Right lobe of liver (tissue), 6 donors: Measurements from ENCODE around the gene POP5. TPM values are rescaled to one million over a fixed set of nuclear protein-coding genes. Genes with fewer than 3 reads are reported as not detected.

Source experiments
- ATAC-seq, 4 donors: fragments of 200-7000 bp; cut with Tn5 transposase; one replicate each; pipeline ENCODE4 v1.9.1; 2020; ENCODE audit warnings: mild to moderate bottlenecking in 4 of 4, moderate library complexity in 4 of 4
- DNase-seq, 3 donors: peaks; one replicate each; pipeline ENCODE4 v3.0.0-alpha.2; 2020
- H3K27ac ChIP-seq, 3 donors: fragments of 200-600 bp; one replicate each; pipeline ENCODE4 v1.8.0; 2022
- H3K27me3 ChIP-seq, 2 donors: fragments of 200-600 bp; one replicate each; pipeline ENCODE4 v1.8.0; 2022
- H3K36me3 ChIP-seq, 4 donors: fragments of 200-600 bp; sonication (generic) in 1 of 4; one replicate each; pipeline versions ENCODE4 v1.5.1 to v1.8.0; 2017 to 2022; ENCODE audit warnings: control low read depth in 1 of 4
- H3K4me1 ChIP-seq, 4 donors: fragments of 200-600 bp; sonication (generic) in 1 of 4; one replicate each; pipeline versions ENCODE4 v1.5.1 to v1.8.0; 2017 to 2022; ENCODE audit warnings: control low read depth in 1 of 4
- H3K4me3 ChIP-seq, 3 donors: fragments of 200-600 bp; one replicate each; pipeline ENCODE4 v1.8.0; 2022
- H3K9me3 ChIP-seq, 4 donors: fragments of 200-600 bp; sonication (generic) in 1 of 4; one replicate each; pipeline versions ENCODE4 v1.5.1 to v1.8.0; 2017 to 2022; ENCODE audit warnings: control low read depth in 1 of 4
- CTCF ChIP-seq, 4 donors: fragments of 200-600 bp in 3 of 4; fragments of 450-650 bp in 1 of 4; IDR thresholded peaks; one replicate each; pipeline versions ENCODE4 v1.5.1 to v1.8.0; 2016 to 2022; ENCODE audit warnings: antibody characterized with exemption in 4 of 4, mild to moderate bottlenecking in 2 of 4
- POLR2A ChIP-seq: fragments of 450-650 bp; IDR thresholded peaks from one replicate; pipeline ENCODE4 v1.6.1; 2017; ENCODE audit warnings: antibody characterized with exemption, mild to moderate bottlenecking
- WGBS: methylation state at CpG from one replicate; pipeline ENCODE4 v1.1.6; 2018; ENCODE audit warnings: low coverage, low lambda C conversion rate; ENCODE audit not compliant: insufficient coverage; ENCODE audit errors: missing lambda C conversion rate; 5-methylcytosine and 5-hydroxymethylcytosine counted together
- intact Hi-C, 2 donors: fragments of 100-400 bp; cut with DNase I; formaldehyde crosslinking; loops; one replicate each; pipeline versions ENCODE4 v1.11.2 to v1.14.1; 2022
- long read RNA-seq: library from polyadenylated mRNA; unstranded; transcript quantifications from one replicate; pipeline ENCODE4 v2.0.0, GENCODE V29; 2019
- total RNA-seq, 6 experiments: library from RNA; depleted of rRNA in 2 of 6; stranded (reverse); fragments of >200 nt in 2 of 6; fragmentation: NEBNext Ultra II Directional in 3 of 6; extraction: Animal tissue kit (Norgen Biotek cat#: 25700) in 3 of 6; gene quantifications; one replicate each; pipeline versions ENCODE4 v1.1.0 to v1.2.4, GENCODE V29; 2016 to 2023
- donor health status: DM: no; HTN: yes; CAD: no.
- donor health status: DM: no; HTN: no; CAD: no.
- donor health status: DM: no; HTN: no; CAD: no.
- donor health status: DM: no; HTN: yes; CAD: no.
- donor health status: DM: no; HTN: yes; CAD: no.

The POP5 gene
- 10 to 100 TPM; 14.2 to 29.2 (median 23.0) TPM for total RNA-seq
- long read RNA-seq, transcript POP5-202 (5 exons, 801 nt) = major isoform, 16 of 20 reads
- long read RNA-seq, partial matches to known transcripts = 0 of 20 reads
- long read RNA-seq, other reads (novel, unspliced or antisense) = 1 of 20 reads

DNA sequence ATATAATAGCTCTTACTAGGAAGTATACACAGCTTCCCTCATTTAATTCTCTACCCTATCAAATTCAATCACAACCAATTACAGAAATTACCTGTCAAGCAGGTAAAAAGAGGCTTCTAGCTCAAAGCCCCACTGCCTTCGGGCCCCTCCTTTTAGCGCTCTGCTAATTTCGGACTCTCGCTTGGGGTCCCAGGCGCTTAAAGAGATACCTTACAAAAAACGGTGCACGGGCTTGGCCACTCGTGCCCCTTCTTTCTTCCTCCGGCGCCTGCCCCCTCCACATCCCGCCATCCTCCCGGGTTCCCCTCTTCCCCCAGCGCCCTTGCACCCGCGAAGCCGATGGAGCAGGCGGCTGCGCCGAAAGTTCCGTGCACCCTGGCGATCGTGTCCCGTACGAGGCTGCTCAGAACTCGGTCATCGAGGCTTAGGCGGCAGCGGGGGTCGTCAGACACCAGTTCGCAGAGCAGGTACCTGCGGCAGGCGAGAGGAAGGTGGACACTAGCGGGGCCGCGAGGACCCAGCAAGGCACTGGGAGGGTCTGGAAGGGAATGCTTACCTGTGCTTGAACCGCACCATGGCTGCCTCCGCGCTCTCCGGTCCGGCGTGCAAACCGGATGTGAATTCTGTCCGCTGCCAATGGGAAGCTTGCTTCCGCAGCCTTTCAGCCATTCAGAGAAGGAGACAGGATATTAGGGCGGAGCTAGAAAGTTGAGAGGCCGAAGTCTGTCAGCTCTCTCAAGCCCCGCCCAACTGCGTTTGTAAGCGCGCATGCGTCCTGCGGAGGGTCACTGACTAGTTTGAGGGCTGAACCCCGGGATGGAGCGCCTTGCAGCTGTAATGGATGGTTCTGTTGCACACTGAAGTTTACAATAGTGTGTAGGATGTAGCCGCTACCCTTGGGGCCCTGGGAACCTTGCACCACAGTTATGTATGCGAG lies at the start of gene POP5:
Gene POP5, minus strand, starts transcription at position 616 of the 937 bp plus-strand sequence. Its CDS starts 40 bp downstream, at position 576.
- Histone ChIP-seq H3K4me1 (peaks cover 0 to 28% (median 3%) of the 10 kb centered on the region in 4 donors), H3K27ac (peak within 1 kb of the TSS; percentile 30 to 53 (median 33)), H3K27me3 (no peaks in the 10 kb centered on the region), H3K9me3 (no peaks in the 10 kb centered on the region), H3K4me3 (peak within 1 kb of the TSS; percentile 94 to 97 (median 95)), H3K36me3 (peaks cover 8 to 37% (median 24%) of the 10 kb centered on the region in 4 donors)
- peak; percentile 93 to 97 (median 96) for ATAC-seq
- peak; percentile 96 to 98 (median 98) for DNase-seq
- peak; percentile 82 for TF ChIP-seq POLR2A
- no peak for TF ChIP-seq CTCF (IDR thresholded peaks at IDR 0.05)
- WGBS = under 1% methylated on average over 50 of the region's 56 CpGs
- intact Hi-C loops = loop anchor here (5.0 to 10.0 kb wide), 2 partner anchors 66 to 74 kb away; no protein-coding TSS in a partner anchor

GRCh38 chr12:120630104-120630892 lies 49.1 kb upstream of the POP5 start:
- WGBS = 71% methylated on average over 11 of the region's 15 CpGs
- Histone ChIP-seq H3K4me1 (no peaks in the 10 kb centered on the region), H3K4me3 (no peak overlapping the region), H3K27ac (no peak overlapping the region), H3K9me3 (no peaks in the 10 kb centered on the region), H3K36me3 (no peaks in the 10 kb centered on the region), H3K27me3 (no peaks in the 10 kb centered on the region)
- ATAC-seq (no peak), DNase-seq (no peak)
- TF ChIP-seq POLR2A (no peak), CTCF (IDR thresholded peaks at IDR 0.05) (no peak)
- intact Hi-C loops = no loop called here

DNA sequence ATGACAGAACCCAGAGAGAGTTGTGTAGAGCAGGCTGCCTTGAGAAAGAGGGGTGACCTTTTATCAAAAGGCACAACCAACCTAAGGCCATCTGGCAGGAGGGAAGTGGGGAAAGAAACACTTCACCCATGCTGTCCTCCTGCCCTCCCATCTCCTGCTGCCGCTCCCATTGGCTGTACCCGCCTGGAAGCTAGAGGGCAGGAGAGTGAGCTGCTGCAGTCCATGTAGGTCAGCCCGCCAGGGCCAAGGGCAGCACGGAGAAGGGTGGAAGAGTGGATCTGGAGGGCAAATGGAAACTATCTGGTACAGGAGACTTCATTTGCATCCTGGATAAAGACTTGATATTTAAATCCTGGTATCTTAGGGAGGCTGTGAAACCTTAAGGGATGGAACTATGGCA lies 47.7 kb upstream of the POP5 start:
- no peaks in the 10 kb centered on the region for H3K9me3 ChIP-seq
- H3K27me3 ChIP-seq = no peaks in the 10 kb centered on the region
- intact Hi-C loops = no loop called here
- no peak overlapping the region for H3K27ac ChIP-seq
- H3K36me3 ChIP-seq = no peaks in the 10 kb centered on the region
- DNase-seq = peak in 1 of 3 donors; percentile 36
- peak; percentile 45 to 76 (median 69) for ATAC-seq
- 58% methylated on average over 4 of the region's 4 CpGs for WGBS
- TF ChIP-seq CTCF (IDR thresholded peaks at IDR 0.05) (peak in 3 of 4 donors; percentile 15 to 31 (median 18)), POLR2A (no peak)
- H3K4me1 ChIP-seq = no peaks in the 10 kb centered on the region
- no peak overlapping the region for H3K4me3 ChIP-seq

DNA sequence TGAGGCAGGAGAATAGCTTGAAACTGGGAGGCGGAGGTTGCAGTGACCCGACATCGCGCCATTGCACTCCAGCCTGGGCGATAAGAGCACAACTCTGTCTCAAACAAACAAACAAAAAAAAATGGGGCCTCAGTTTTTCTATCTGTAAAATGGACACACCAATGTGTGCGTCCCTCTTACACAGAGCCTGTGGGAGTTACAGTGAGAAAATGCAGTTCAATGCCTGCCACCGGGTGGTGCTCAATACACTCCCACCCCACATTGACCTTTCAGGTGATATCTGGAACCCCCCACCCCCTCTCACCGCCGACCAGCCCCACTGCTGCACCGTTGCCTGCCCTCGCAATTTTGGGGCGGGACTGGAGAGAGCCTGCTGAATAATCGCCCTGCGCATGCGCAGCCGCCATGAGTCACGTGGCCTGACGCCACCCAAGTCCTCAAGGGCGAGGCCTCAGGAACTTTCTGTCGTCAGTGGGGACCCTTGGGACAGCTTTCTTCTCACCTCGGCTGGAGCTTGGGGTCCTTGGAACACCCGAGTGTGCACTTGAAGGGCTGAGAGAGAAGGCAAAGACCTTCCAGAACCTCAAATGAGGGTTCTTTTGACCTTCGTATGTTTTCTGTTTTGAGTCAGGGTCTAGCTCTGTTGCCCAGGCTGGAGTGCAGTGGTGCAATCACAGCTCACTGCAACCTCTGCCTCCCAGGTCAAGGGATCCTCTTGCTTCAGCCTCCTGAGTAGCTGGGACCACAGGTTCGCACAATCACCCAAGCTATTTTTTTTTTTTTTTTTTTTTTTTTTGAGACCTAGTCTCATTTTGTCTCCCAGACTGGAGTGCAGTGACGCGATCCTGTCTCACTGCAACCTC lies 44.6 kb upstream of the POP5 start:
- 73% methylated on average over 15 of the region's 26 CpGs for WGBS
- no peaks in the 10 kb centered on the region for H3K9me3 ChIP-seq

More for the DNA sequence above, 44.6 kb upstream of the POP5 start:
- Histone ChIP-seq H3K36me3 (no peaks in the 10 kb centered on the region), H3K4me3 (no peak overlapping the region), H3K27ac (no peak overlapping the region), H3K4me1 (no peaks in the 10 kb centered on the region), H3K27me3 (no peaks in the 10 kb centered on the region)
- intact Hi-C loops = no loop called here
- peak in 1 of 4 donors; percentile 19 for ATAC-seq
- TF ChIP-seq CTCF (IDR thresholded peaks at IDR 0.05) = no peak
- TF ChIP-seq POLR2A = no peak
- DNase-seq = no peak
